Measurements from ENCODE around the gene KPNA6. TPM values are rescaled to one million over a fixed set of nuclear protein-coding genes. Genes with fewer than 3 reads are reported as not detected.

The KPNA6 gene
- total RNA-seq, 1 experiment from 2014 or later: 79.9 TPM

GRCh38 chr1:32071758-32072621 is 35.9 kb upstream of the KPNA6 start (continued):
- no peak for TF ChIP-seq ZBTB33 (IDR thresholded peaks at IDR 0.05; ENCODE audit: extremely low read depth, insufficient replicate concordance, low read length)

GRCh38 chr1:32072622-32073298 is 35.1 kb upstream of the KPNA6 start, which contains the start of gene TMEM39B:
TMEM39B (plus strand) TSS chr1:32072939; CDS start chr1:32073048, 109 bp downstream.
- RAD21 ChIA-PET (ENCODE audit: low non-redundant PET in 1 of 2, low total read pairs in 2 of 2, uncharacterized antibody in 2 of 2, unreplicated experiment in 2 of 2): interaction anchor here in 1 of 2 experiments (1.0 kb wide), 1 partner anchor 35 kb away, joined by 6 read pairs; the partner anchor contains the start of gene KPNA6
- POLR2A ChIA-PET: interaction anchor here (0.7 to 1.7 kb wide), 10 partner anchors 9 to 284 kb away, joined by 3 to 8 read pairs (median 4); partner anchors contain the start of genes KPNA6 and TXLNA
- H3K27me3 ChIP-seq (ENCODE audit: insufficient read depth, low read length): no peaks in the 10 kb centered on the region
- ATAC-seq: peak; percentile 88
- peaks cover 13% of the 10 kb centered on the region for H3K79me2 ChIP-seq (ENCODE audit: insufficient read depth, low read length)
- CTCF ChIA-PET: interaction anchor here (0.9 to 2.8 kb wide), 5 partner anchors 10 to 485 kb away, joined by 3 to 15 read pairs (median 5); partner anchors contain the start of gene KPNA6
- H2AFZ ChIP-seq (ENCODE audit: low read depth, low read length, poor library complexity, severe bottlenecking): peak within 1 kb of the TSS; percentile 88
- peak within 1 kb of the TSS; percentile 94 for H3K4me2 ChIP-seq (ENCODE audit: low read length)
- no peaks in the 10 kb centered on the region for H3K9me2 ChIP-seq (ENCODE audit: insufficient read depth)
- peak within 1 kb of the TSS; percentile 88 for H3K27ac ChIP-seq (ENCODE audit: low read depth, low read length)
- H3K4me3 ChIP-seq (replicated peaks in 1 of 2; ENCODE audit: low read depth in 1 of 2, low read length in 2 of 2): peak within 1 kb of the TSS; percentile 76 to 80
- BruUV-seq (replicated peaks): no TSS peak
- H3K9me3 ChIP-seq (ENCODE audit: control insufficient read depth in 1 of 2, insufficient read depth in 1 of 2, low read depth in 1 of 2, low read length in 2 of 2): no peaks in the 10 kb centered on the region
- peak within 1 kb of the TSS; percentile 69 for H3K9ac ChIP-seq (ENCODE audit: low read length)
- H3K4me1 ChIP-seq (ENCODE audit: control insufficient read depth in 1 of 2, insufficient read depth in 2 of 2, low read length in 2 of 2): peaks cover 22 to 25% of the 10 kb centered on the region in 2 experiments
- peak; percentile 86 for DNase-seq (ENCODE audit: low read depth, low spot score)
- peaks cover 13 to 14% of the 10 kb centered on the region in 2 experiments; a peak in 3 of 4 replicates for H3K36me3 ChIP-seq (ENCODE audit: control insufficient read depth in 1 of 2, insufficient read depth in 2 of 2, low read length in 2 of 2)
- intact Hi-C loops (cut with micrococcal nuclease): no loop called here
- H4K20me1 ChIP-seq (ENCODE audit: insufficient read depth): no peaks in the 10 kb centered on the region
- TF ChIP-seq POLR2A (IDR thresholded peaks at IDR 0.05; ENCODE audit: borderline replicate concordance, extremely low read depth, insufficient read depth, insufficient read length) (peak; percentile 30), JUND (IDR thresholded peaks at IDR 0.05) (no peak), REST (IDR thresholded peaks at IDR 0.05; ENCODE audit: low read depth) (no peak), SP1 (IDR thresholded peaks at IDR 0.05; ENCODE audit: low read depth) (peak; percentile 81), YY1 (IDR thresholded peaks at IDR 0.05; ENCODE audit: extremely low read depth, insufficient replicate concordance, low read depth, low read length) (peak; percentile 86), MAX (IDR thresholded peaks at IDR 0.05) (peak; percentile 88), SRF (IDR thresholded peaks at IDR 0.05; ENCODE audit: low read depth) (no peak), CEBPB (IDR thresholded peaks at IDR 0.05; ENCODE audit: low read depth) (no peak), RAD21 (IDR thresholded peaks at IDR 0.05; ENCODE audit: low read depth) (no peak), EZH2 (IDR thresholded peaks at IDR 0.05) (no peak), EZH2phosphoT487 (IDR thresholded peaks at IDR 0.05; ENCODE audit: borderline replicate concordance) (no peak), ZFX (IDR thresholded peaks at IDR 0.05) (peak; percentile 66; the same call in 1 of the 2 replicates), TCF7L2 (IDR thresholded peaks at IDR 0.05; ENCODE audit: borderline replicate concordance, extremely low read depth, insufficient read depth, insufficient read length) (peak; percentile 81), ATF3 (IDR thresholded peaks at IDR 0.05) (no peak), POLR2AphosphoS5 (IDR thresholded peaks at IDR 0.05; ENCODE audit: low read depth, low read length) (peak; percentile 73), CBX3 (IDR thresholded peaks at IDR 0.05; ENCODE audit: low read depth) (no peak)
